ENCODE measurements around the gene NPBWR2.

The NPBWR2 gene

DNA sequence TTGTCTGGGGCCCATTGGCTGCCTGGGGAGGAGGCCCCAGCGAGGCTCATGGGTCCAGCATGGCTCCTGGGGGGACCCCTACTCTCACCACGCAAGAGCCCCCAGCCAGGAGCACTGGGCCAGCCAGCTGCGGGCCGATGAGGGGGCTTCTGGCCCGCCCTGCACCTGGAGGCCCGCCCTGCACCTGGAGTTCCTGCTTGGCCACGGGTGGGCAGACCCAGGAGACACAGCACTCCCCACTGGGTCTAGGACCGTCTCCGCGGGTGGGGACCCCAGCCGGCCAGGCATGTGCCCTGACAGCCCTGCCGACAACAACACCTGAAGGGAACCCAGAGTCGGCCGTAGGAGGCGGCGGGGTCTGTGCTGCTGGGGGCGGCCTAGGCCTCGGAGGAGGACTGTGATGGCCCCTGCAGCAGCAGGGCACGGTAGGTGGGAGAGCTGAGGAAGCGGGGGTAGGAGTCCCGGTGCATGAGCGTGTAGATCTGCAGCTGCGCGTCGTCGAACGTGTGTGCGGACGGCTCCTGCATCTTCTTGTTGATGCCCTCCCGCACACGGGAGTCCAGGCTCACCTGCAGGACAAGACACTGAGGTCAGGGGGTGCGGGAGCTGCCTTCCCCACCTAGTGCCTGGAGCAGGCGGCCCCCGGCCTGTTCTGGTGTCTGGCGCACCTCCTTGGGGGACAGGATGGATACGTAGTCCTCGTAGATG is 33.7 kb downstream of the NPBWR2 start:
- 0 out of 2 replicates have a peak, but pooled peaks cover 3% of the 10 kb centered on the region for H3K4me1 ChIP-seq
- DNase-seq: no peak
- H3K9me3 ChIP-seq: no peaks in the 10 kb centered on the region
- no peaks in the 10 kb centered on the region for H3K27me3 ChIP-seq
- no peaks in the 10 kb centered on the region; the same call in 1 of the 2 replicates for H3K36me3 ChIP-seq
- TF ChIP-seq, protein P1, sequence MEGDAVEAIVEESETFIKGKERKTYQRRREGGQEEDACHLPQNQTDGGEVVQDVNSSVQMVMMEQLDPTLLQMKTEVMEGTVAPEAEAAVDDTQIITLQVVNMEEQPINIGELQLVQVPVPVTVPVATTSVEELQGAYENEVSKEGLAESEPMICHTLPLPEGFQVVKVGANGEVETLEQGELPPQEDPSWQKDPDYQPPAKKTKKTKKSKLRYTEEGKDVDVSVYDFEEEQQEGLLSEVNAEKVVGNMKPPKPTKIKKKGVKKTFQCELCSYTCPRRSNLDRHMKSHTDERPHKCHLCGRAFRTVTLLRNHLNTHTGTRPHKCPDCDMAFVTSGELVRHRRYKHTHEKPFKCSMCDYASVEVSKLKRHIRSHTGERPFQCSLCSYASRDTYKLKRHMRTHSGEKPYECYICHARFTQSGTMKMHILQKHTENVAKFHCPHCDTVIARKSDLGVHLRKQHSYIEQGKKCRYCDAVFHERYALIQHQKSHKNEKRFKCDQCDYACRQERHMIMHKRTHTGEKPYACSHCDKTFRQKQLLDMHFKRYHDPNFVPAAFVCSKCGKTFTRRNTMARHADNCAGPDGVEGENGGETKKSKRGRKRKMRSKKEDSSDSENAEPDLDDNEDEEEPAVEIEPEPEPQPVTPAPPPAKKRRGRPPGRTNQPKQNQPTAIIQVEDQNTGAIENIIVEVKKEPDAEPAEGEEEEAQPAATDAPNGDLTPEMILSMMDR (IDR thresholded peaks at IDR 0.05; ENCODE audit: low read depth, low read length): no peak
- no peak overlapping the region for H3K4me3 ChIP-seq (ENCODE audit: low read depth, low read length)

DNA sequence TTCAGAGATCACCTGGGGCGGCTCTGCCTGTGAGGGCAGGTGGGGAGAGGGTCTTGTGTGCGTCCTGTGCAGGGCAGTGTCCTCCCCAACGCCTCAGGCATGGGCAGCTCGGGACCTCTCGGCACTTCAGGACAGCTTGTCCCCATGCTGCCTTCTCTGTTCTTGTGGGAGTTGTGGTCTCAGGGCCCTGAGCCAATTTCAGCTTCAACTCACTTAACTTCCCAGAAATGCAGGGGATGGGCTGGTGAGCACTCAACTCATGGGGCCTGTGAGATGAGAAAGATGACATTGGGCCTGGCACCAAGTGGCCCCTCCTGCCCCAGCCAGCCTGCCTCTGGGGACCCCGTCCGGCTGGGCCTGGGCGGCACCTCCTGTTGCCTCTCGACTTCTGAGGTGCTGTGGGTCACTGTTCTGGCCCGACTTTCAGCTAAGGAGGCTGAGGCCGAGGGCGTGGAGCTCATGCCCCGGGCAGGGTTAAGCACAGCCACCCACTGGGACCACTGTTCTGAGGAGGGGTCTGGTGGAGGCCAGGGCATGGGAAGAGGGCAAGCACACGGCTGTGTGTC is 34.8 kb downstream of the NPBWR2 start:
- DNase-seq: no peak
- Histone ChIP-seq H3K4me3 (ENCODE audit: low read depth, low read length) (no peak overlapping the region), H3K4me1 (0 out of 2 replicates have a peak, but pooled peaks cover 3% of the 10 kb centered on the region), H3K9me3 (no peaks in the 10 kb centered on the region), H3K36me3 (no peaks in the 10 kb centered on the region; the same call in 1 of the 2 replicates), H3K27me3 (no peaks in the 10 kb centered on the region)
- TF ChIP-seq, protein P1 (IDR thresholded peaks at IDR 0.05; ENCODE audit: low read depth, low read length): no peak

DNA sequence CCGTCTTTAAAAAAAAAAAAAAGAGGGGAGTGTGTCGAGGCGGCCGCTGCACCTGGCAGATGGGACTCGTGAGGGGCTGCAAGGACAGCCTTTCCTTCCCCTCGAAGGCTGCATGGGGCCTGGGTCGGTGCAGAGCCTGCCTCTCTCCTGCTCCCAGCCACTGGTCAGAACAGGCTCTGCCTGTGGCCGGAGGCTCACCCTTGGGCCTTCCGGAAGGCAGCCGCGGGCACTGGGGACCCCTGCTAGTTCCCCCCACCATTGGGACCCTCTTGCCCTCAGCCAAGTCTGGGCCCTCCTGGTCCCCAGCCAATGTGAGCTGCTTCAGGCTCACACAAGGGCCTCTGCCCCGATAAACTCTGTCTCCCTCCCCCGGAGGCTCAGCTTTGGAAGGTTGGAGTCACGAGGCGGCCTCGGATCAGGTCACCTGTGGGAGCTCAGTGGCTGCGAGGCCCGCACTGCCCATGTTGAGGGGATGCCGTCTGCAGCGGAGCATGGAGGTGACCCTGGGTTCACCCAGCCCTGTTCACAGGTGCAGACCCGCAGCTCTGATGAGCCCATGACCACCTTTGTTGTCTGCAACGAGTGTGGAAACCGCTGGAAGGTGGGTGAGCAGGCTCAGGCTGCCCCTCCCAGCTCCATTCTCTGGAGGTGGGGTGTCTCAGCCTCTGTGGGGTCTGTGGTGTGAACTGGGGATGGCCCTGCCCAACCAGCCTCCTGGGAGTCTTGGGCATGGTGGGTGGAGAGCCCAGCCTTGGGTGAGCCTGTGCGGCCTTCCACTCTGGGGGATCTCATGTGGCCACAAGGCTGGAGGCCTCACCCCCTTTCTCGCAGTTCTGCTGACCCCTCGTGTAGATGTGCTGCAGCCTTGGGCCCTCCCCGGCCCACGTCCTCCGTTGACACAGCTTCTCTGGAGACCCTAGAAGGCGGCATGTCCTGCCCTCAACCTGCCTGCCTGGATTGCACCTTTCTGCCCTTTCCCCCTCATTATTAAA is 35.7 kb downstream of the NPBWR2 start:
- Histone ChIP-seq H3K4me3 (ENCODE audit: low read depth, low read length) (no peak overlapping the region), H3K9me3 (no peaks in the 10 kb centered on the region), H3K4me1 (0 out of 2 replicates have a peak, but pooled peaks cover 3% of the 10 kb centered on the region), H3K36me3 (no peaks in the 10 kb centered on the region; the same call in 1 of the 2 replicates), H3K27me3 (no peaks in the 10 kb centered on the region)
- DNase-seq: no peak
- TF ChIP-seq, protein P1 (IDR thresholded peaks at IDR 0.05; ENCODE audit: low read depth, low read length): no peak

DNA sequence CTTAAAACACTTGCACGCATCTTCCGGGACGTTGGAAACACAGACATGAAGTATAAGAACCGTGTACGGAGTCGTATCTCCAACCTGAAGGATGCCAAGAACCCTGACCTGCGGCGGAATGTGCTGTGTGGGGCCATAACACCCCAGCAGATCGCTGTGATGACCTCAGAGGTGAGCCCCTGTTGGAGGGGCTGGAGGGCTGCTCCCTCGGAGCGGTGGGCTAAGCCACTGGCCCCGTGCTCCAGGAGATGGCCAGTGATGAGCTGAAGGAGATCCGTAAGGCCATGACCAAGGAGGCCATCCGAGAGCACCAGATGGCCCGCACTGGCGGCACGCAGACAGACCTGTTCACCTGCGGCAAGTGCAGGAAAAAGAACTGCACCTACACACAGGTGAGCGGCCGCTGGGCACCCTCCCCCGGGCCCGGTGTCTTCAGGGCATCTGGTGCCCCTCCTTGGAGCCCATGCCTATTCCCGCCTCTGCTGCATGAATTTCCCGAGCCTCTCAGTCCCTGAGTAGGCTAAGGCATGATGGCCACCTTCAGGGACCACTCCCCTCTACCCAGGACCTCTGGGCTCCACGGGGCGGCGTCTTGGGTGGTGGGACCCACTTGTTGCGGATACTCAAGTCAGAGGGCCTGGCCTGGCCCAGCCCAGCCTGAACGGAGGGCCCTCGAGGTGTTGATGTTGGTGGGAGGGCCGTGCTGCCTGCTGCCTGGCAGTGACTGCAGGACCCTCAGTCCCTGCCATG is 36.9 kb downstream of the NPBWR2 start:
- no peak for DNase-seq
- TF ChIP-seq, protein P1 (IDR thresholded peaks at IDR 0.05; ENCODE audit: low read depth, low read length): no peak
- Histone ChIP-seq H3K4me1 (0 out of 2 replicates have a peak, but pooled peaks cover 3% of the 10 kb centered on the region), H3K4me3 (ENCODE audit: low read depth, low read length) (no peak overlapping the region), H3K27me3 (no peaks in the 10 kb centered on the region), H3K9me3 (no peaks in the 10 kb centered on the region), H3K36me3 (no peaks in the 10 kb centered on the region; the same call in 1 of the 2 replicates)

DNA sequence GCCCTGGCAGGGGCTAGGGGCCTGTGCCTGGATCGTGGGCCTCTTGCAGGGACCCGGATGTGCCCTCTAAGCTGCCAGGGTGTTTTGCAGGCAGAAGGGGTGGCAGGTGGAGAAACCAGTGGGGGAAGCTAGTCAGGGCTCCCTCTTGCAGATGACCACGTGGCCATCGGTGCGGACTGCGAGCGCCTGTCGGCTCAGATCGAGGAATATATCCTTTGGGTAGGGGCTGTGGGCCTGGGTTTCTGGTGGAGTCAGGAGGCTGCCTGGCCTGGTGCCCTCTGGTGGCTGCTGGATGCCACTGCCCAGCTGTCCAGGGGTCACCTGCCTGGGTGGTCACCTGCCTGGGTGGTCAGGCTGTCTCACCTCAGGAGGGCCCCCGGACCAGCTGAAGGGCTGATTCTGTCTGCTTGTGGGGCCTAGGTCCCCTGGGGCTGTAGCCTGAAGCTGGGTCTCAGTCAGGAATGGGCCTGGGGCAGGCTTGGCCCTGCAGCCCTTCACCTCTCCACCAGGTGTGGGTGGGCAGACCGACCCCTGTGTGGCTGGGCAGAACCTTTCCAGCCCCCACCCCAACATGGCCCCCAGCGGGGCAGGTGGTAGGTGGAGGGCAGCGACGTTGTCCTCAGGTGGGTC is 37.6 kb downstream of the NPBWR2 start:
- TF ChIP-seq, protein P1 (IDR thresholded peaks at IDR 0.05; ENCODE audit: low read depth, low read length): peak; percentile 82
- Histone ChIP-seq H3K4me1 (0 out of 2 replicates have a peak, but pooled peaks cover 3% of the 10 kb centered on the region), H3K9me3 (no peaks in the 10 kb centered on the region), H3K4me3 (ENCODE audit: low read depth, low read length) (no peak overlapping the region), H3K27me3 (no peaks in the 10 kb centered on the region), H3K36me3 (no peaks in the 10 kb centered on the region; the same call in 1 of the 2 replicates)
- peak; percentile 74 for DNase-seq

Measured in BE2C (cell line).